Muscle of arm (tissue), 12 donors: ENCODE data around the gene NINJ1. TPM values are rescaled to one million over a fixed set of nuclear protein-coding genes. Genes with fewer than 3 reads are reported as not detected.
"Not testable (repeated sequence)": the region's sequence is repeated elsewhere in the genome, so short reads cannot be mapped to it uniquely, and the experiment has no call there.

Experiments used
- DNase-seq: peaks from one replicate; pipeline ENCODE4 v3.0.0-alpha.2; 2013
- polyA plus RNA-seq, 12 donors: library from polyadenylated mRNA; unstranded; fragments of 120-200 nt; gene quantifications; one replicate each; pipeline ENCODE4 v1.2.1, GENCODE V29; 2013; ENCODE audit not compliant: insufficient read length in 12 of 12

The NINJ1 gene
- polyA plus RNA-seq, 12 donors = 19.0 to 31.9 (median 25.9) TPM; not detected in 1

DNA sequence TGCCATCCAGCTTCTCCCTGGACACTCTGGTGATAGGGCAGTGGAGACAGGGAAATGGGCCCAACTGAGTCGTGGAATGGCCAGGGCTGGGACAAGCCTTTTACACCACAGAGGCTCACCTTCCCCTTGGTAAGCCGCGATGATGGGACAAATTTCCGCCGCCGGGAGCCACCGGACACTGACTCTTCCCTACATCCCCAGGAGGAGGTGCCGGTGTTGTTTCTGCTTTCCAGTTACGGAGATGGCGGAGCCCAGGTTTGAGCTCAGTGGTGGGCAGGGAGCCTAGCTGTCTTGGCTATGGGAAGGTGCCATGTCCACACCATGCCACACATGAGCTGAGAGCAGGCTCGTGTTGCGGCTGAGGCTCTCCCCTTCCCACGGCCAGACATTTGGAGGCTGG lies 30.0 kb upstream of the NINJ1 start:
- no peak for DNase-seq

DNA sequence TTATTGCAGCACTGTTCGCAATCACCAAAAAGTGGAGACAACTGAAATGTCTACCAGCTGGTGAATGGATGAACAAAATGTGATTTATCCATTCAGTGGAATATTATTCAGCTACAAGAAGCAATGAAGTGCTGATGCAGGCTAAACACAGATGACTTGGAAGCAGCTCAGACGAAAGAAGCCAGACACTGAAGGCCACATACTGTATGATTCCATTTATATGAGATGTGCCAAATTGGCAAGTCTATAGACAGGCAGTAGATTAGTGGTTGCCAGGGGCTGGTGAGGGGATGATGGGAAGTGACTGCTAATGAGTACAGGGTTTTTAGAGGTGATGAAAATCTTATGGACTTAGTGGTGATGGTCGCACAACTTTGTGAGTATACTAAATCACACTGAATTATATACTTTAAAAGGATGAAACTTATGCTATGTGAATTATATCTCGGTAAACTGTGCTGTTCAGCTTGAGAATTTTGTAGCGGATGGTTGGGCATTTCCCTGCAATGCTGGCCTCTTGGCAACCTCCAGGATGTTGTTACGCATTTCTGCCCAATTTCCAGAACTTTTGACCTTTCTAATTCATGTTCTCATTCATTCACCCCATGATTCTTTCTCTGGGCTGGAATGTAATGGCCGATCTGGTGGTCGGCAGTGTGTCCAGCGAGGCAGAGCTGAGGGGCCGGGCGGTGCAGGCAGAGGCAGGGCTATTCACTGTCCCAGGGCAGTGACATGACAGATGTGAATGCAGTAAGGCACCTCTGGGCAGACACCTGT lies 27.9 kb upstream of the NINJ1 start:
- peak; percentile 64 for DNase-seq

DNA sequence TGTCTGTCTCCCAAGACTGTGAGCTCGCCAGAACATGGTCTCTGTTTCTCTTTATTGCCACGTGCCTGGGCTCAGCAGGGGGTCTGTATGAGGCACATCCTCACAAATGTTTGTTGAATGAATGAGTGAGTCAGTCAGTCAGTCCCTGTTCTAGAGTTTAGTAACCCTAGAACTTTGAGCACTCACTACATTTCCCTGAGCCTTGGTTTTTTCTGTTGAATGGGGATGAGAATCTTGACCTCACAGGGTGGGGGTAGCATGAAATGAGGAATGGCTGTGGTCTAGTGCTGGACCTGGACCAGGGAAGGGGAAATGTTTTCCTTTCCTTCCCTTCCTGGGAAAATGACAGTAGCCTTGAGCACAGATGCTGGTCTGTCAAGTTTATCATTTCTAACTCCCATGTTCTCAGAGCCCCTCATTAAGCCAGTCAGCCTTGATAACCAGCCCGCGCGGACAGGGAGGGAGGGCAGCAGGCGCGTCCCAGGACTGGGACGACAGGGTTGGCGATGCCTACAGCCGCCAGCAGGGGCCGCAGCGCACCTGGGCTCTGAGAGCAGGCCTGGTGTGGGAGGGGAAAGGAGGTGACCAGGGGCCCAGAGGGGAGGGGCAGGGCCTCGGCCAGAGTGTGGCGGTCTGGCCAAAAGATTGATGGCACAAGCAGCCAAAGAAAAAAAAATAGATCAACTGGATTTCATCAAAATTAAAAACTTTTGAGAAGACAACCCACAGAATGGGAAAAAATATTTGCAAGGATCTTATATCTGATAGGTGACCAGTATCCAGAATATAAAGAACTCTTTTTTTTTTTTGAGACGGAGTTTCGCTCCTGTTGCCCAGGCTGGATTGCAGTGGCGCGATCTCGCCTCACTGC lies 25.8 kb upstream of the NINJ1 start:
- DNase-seq = peak; percentile 89

DNA sequence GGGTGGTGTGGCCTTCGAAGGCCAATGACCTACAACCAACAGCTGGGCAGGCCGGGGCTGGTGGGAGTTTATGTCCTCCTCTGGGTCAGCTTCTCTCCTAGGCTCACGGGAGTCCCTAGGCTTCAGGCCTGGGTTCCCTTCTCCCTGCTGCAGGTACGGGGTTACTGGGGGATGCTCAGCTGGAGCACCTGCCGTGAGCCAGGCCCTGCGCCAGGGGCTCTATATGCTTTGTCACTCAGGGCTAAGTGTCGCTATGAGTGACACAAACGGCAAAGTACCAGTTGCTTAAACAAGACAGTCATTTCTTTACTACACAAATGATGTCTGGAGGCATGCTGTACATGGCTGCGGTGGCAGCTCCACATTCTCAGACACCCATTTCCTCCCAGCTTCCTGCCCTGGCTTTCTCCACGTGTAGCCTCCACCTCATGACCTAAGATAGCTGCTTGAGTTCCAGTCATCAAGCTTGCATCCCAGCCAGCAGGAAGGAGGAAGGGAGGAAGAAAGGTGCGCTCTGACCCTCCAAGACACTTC lies 22.5 kb upstream of the NINJ1 start:
- DNase-seq = no peak

DNA sequence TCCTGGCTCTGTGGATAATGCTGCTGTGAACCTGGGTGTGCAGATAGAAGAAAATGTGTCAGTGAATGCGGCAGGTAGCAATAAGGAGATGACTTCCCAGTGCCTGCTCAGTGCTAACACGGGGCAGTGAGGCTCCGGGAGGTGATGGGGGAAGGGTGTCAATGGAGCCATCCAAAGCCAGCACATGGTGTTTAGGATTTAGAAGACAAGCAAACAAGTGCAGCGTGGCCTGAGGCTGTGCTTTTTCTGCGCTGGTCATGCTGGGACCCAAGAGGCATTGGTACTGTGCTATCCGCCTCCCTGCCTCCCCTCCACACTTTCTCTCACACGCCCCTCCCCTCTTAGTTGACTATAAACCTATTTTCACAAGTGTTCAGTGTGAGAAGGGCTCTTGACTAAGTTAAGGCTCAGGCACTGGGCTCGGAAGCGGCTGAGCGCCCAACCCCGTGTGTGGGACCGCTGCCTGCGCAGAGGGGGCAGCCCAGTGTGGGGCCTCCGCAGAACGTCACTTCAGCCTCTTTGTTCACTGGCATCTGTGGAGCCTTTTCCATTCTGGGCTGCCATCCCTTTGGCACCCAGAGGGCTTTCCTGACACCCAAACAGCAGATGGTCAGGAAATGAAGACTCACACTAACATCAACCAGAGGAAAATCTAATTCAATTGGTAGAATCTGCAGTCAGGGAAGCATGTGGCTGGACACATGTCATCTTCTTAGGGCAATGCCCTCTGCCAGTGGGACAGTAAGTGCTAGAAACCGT lies 21.8 kb upstream of the NINJ1 start:
- no peak for DNase-seq

DNA sequence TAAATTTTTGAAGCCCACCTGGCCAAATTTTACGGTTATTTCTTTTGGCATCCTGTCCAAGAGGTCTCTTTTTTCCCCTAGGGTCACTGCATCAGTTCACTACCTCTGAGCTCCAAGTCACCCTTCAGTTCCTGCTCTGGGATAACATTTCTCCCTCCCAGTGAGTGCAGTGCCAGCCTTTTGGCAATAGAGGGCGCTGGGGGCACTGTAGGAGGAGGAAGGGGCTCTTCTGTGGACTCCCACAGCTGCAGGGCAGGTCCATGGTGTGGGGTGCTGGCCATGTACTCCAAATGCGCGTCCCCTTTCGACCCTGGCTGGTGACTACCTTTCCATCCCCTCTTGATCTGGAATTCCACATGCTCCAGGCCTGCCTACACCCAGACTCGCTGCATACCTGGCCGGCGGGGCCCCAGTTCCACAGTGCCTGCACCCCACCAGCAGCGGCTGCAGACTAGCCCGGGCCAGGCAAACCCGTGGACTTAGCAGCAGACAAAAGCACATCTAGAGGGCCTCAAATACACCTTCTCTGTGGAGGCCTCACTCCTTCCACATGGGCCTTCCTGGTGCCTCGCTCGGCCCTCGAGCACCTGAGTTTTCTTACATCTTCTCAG lies 20.3 kb upstream of the NINJ1 start:
- DNase-seq = no peak

DNA sequence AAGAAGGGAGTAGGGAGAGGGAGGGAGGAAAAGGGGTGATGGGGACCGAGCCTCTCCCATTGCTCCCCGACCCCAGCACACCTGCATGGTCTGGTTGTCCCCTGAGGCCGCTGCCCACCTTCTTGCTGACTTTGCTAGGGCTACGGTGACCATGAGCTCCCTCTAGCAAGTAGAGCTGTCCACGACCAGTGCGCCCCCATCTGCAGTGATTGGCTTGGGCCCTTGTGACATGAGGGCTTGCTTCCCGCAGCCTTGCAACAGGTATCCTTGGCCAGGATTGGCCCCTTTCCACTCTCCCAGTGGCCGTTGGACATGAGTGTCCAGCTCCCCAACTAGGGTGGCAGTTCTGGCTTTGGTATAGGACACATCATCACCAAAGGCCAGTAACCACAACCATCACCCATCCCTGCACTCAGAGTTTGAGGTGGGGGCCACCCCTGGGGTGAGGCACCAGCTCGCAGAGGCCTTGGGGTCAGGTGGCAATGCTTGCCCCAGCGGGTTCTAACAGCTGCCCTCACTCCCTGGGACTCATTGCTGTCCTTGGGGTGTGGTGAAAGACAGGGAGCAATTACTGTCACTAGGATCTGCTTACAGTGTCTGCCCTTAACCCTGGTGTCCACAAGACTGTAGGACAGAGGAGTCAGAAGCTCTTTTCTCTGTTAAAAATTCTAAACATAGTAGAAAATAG lies 17.2 kb upstream of the NINJ1 start:
- no peak for DNase-seq

DNA sequence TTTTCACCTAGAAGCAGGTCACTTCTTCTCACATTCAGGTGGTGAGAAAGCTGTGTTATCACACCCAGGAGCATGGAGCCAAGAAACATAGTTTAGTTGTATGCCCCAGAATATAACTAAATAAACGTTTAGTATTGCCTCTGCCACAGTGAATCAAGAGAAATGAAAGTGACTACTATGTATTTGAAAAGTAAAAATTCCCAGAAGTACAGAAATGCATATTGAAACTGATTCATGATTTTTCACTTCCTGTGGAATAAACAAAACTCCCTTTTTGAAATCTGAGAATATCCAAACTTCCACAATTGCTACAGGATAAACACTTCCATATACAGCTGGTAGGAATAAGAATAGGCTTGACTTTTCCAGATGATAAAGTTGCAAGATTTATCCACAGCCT lies 15.3 kb upstream of the NINJ1 start:
- DNase-seq = no peak

DNA sequence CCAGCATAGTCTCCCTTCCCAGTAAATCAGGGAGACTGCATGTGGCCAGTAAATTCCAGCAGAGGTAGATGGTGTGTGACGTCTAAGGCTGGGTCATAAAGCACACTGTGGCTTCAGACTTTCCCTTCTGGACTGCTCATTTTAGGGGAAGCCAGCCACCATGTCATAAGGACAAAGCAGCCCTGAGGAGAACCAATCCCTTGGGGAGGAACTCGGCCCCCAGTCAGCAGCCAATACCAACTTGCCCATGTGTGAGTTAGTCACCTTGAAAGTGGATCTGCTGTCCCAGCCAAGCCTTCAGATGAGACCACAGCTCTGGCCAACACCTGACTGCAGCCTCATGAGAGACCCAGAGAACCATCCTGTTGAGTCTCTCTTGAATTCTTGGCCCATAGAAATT lies 14.7 kb upstream of the NINJ1 start:
- no peak for DNase-seq

DNA sequence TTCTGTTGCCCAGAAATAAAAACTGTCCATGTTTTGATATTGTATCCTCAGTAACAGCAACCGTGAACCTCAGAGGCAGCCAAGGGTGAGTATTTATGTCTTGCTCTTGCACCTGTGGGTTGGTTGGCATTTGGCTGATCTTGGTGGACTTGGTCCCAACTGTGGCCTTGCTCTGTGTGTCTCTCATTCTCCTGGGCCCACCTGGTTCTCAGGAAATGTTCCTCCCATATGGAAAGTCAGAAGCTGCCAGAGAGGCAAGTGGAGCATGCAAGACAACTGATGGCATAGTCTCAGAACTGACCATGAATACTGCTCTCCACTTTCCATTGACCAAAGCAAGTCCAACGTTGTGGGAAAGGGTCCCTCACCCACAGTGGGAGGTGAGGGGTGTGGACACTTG lies 13.6 kb upstream of the NINJ1 start:
- no peak for DNase-seq

DNA sequence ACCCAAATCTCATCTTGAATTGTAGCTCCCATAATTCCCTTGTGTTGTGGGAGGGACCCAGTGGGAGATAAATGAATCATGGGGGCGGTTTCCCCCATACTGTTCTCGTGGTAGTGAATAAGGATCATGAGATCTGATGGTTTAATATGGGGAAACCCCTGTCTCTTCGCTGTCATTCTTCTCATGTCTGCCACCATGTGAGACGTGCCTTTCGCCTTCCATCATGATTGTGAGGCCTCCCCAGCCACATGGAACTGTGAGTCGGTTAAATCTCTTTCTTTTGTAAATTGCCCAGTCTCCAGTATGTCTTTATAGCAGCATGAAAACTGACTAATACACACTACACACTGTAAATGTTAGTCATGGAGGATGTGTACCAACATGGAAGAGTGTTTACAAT lies 12.6 kb upstream of the NINJ1 start:
- DNase-seq = not testable (repeated sequence)

DNA sequence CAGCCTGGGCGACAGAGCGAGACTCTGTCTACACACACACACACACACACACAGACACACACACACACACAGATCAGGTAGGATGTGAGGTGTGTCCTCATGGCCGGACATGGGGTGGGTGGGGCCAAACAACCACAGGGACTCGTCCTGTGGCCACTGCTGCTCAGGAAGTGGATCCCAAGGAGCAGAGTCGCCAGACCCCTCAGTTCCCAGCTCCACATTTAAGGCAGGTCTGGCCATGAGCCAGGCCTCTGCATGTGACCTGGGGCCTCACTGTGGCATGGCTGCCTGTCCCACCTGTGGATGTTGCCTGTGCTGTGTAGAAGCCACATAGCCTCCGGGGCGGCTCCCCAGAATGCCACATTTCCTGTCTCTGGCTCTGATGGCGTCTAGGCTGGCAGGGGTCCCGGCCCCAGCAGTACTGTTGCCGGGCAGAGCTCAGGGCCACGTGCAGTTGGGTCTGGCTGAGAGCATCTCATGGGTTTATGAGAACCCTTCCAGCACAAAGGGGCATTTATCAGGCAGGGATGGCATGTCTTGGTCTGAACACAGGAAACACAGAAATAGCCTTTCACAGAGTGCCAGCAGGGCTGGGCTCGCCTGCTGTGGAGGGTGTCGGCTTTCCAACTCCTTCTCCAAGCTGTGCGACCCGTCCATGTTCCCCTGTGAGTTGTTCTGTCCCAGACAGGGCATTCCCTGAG lies 9.9 kb upstream of the NINJ1 start:
- no peak for DNase-seq

DNA sequence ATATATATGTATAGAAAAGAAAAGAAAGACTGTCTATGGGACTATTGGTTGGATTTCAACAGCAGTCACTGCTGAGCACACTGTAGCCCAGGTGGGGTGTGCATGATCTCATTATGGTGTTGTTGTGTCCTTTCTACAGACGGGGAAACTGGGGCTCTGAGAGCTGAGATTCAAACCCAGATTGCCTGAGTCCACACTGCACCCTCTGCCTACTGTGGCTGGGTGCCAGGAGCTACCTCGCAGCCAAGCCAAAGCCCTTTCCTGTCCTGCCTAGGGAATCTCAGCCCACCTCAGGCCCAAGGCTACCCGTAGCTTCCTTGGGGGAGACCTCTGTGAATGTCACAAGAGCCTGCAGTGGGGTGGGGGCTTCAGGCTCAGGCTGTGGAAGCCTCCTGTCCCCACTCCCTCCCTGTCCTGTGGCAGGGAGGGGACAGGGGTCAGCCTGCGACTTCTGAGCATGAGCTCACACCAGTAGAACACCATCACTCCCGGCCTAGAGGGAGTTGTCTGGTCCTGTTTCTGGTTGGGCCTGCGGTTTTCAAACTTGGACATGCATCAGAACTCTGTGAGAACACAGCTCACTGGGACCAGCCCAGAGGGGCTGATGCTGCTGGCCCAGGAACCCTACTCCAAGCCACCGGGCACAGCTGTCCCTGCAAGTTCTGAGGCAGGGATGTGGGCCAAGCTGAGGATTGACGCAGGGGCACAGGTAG lies 7.9 kb upstream of the NINJ1 start:
- no peak for DNase-seq

DNA sequence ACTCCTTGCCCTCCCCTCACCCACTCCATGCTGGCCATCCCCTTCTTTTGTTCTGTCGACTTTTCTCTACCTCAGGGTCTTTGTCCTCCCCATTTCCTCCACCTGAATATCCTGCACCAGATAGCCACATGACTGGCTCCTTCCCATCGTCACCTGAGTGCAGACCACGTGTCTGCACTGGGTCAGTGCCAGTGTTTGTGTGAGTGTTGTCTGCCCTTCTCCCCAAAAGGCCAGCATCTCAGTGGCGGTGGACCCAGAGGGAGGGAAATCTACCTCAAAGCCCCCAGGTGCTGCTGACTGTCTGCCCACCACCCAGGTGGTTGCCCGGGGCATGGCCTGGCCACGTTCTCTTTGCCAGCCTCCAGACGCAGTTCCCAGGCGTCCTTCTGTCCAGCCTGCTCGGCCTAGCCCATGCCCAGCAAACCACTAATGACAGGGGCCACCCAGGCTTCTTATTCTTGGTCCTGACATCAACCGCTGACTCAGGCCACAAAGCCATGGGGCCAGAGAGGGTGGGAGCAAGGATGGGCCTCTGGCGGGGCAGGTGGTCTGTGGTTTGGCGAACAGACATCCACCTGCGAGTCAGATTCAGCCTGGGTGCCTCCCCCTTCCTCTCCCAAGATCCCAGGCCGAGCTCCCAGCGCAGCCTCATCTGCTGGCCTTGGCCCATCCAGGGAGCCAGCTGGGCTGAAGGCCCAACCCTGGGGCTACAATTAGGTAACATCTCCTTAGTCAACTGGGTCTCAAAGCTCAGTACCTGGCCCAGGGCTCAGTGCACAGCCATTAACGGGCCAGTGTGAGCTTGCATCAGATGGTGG lies 5.5 kb upstream of the NINJ1 start:
- no peak for DNase-seq

DNA sequence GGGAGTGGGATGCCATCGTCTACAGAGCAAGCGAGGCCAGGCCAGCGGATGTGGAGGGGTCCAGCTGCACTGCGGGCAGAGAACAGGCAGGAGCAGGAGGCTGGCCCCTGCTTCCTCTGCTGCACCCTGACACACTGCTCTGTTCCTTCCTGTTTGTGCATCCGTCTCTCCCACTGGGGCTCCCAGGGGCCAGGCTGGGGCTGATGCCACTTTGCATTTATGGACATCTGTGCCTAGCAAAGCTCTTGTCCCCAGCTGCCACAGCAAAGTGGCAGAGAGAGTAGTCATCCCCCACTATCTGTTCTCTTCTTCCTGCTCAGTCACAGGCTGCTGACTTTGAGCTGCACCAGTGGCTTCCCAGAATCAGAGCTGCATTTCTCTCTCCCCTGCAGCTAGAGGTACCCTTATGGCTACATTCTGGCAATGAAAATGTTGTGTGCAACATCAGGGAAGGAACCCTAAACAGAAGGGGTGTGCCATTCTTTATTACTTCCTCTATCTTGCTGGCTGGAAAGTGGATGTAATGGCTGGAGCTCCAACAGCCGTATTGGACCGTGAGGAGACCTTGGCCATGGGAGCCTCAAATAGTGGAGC lies 4.2 kb upstream of the NINJ1 start:
- DNase-seq = no peak

DNA sequence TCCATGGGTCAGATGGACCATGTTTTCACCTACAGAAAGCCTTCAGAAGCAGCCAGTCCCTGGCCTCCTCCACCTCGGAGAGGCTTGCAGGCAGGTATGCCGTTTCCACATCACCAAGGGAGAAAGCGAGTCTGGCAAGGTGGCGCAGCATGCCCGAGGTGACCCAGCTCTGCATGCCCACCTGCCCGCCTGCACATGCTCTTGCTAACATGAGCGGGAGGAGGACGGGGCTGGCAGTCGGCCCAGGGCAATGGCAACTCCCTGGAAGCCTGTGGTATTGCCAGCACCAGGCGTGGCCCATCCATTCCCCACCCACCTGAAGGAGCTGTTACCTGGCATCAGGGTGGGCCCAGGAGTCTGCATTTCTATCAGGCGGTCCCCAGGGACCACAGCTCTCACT lies 3.3 kb upstream of the NINJ1 start:
- DNase-seq = no peak

DNA sequence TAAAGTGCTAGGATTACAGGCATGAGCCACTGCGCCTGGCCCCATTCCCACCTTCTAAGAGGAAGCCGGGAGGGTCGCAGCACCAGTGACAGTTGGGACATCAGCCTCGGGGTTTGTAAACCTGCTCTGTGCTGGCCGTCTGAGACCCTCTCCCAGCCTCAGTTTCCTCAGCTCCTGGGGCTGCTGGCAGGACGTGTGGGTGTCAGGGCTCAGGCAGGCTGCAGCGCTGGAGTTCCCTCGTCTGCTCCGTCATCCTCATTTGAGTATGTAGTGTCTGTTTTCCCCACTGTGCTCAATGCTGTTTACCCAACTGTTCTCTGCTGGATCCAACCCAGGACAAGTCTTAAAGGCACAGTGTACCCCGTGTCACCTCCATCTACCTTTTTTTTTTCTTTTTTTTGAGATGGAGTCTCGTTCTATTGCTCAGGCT lies 2.0 kb upstream of the NINJ1 start:
- DNase-seq = no peak

DNA sequence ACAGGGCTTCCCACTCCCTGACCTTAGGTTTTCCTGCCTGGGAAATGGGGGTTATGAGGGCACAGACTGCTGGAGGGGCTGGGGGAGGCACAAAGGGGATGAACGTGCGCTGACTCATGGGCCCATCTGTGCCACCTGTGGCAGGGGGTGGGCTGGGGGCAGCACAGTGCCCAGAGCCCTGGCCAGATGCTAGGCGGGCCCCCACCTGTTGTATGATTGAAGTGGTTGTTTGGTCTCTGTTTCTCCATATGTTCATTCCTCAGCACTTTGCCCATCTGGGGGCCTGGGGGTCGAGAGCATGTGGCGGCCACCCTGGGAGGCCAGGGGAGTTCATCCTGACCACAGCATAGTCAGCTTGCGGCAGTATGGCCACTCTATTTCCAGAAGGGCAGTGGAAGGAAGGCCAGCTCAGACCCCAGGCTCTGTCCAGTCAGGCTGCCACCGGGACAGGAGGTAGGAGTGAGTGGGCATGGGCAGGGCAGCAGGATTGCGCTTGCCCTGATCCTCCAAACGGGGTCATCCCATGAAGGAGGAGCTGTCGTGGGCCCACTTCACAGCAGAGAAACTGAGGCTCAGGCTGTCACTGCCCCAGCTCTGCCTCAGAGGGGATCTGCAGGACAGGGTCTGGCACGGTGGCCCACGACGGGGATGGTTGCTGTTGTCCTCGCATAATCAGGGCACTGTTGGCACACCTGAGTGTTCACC lies 841 bp upstream of the NINJ1 start:
- DNase-seq = no peak
